ENCODE data around the gene ZMYND8. TPM values are rescaled to one million over a fixed set of nuclear protein-coding genes. Genes with fewer than 3 reads are reported as not detected.
"Not testable (repeated sequence)": the region's sequence is repeated elsewhere in the genome, so short reads cannot be mapped to it uniquely, and the experiment has no call there.

Gene ZMYND8
- total RNA-seq, 2 donors from 2014 or later = 22.0 to 35.3 TPM

DNA sequence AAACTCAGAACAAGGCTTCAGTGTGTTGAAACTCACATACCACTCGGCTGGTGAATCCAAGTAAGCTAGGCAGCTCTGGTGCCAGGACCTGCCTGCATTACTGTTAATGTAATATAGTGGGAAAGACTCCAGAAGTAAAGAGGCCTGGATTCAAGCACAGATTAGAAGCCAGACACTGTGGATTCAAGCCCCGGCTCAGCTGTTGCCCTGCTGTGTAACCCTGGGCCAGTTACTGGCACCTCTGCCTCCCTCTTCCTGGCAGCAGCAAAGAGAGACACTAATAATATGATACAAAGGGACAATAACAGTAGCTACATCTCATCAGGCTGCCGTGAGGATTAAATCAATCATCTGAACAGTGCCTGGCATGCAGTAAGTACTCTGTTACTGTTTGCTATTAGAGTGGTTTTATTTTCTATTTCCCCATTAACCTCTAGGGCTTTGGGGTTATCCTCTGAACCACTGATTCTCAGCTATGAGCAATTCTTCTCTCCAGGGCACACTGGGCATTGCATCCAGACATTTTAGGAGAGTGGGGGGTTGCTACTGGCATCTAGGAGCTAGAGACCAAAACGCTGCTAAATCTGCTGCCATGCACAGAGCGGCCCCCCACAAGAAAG is 92.9 kb downstream of the ZMYND8 start:
- DNase-seq (ENCODE audit: low spot score) = no peak
- H3K4me1 ChIP-seq = peaks cover 0 to 26% of the 10 kb centered on the region in 2 donors
- H3K27ac ChIP-seq = peak overlapping the region in 1 of 2 donors; percentile 30
- no peaks in the 10 kb centered on the region for H3K27me3 ChIP-seq
- no peak overlapping the region for H3K4me3 ChIP-seq
- H3K36me3 ChIP-seq = peaks cover 37% of the 10 kb centered on the region
- no peaks in the 10 kb centered on the region for H3K9me3 ChIP-seq
- TF ChIP-seq, protein P1, sequence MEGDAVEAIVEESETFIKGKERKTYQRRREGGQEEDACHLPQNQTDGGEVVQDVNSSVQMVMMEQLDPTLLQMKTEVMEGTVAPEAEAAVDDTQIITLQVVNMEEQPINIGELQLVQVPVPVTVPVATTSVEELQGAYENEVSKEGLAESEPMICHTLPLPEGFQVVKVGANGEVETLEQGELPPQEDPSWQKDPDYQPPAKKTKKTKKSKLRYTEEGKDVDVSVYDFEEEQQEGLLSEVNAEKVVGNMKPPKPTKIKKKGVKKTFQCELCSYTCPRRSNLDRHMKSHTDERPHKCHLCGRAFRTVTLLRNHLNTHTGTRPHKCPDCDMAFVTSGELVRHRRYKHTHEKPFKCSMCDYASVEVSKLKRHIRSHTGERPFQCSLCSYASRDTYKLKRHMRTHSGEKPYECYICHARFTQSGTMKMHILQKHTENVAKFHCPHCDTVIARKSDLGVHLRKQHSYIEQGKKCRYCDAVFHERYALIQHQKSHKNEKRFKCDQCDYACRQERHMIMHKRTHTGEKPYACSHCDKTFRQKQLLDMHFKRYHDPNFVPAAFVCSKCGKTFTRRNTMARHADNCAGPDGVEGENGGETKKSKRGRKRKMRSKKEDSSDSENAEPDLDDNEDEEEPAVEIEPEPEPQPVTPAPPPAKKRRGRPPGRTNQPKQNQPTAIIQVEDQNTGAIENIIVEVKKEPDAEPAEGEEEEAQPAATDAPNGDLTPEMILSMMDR (IDR thresholded peaks at IDR 0.05) = no peak

GRCh38 chr20:47263080-47263464 is 93.4 kb downstream of the ZMYND8 start:
- Histone ChIP-seq H3K27me3 (no peaks in the 10 kb centered on the region), H3K36me3 (peaks cover 33% of the 10 kb centered on the region), H3K4me3 (no peak overlapping the region), H3K27ac (peak overlapping the region in 1 of 2 donors; percentile 30), H3K4me1 (peaks cover 0 to 31% of the 10 kb centered on the region in 2 donors), H3K9me3 (no peaks in the 10 kb centered on the region)
- DNase-seq (ENCODE audit: low spot score) = no peak
- TF ChIP-seq, protein P1 (IDR thresholded peaks at IDR 0.05) = no peak

DNA sequence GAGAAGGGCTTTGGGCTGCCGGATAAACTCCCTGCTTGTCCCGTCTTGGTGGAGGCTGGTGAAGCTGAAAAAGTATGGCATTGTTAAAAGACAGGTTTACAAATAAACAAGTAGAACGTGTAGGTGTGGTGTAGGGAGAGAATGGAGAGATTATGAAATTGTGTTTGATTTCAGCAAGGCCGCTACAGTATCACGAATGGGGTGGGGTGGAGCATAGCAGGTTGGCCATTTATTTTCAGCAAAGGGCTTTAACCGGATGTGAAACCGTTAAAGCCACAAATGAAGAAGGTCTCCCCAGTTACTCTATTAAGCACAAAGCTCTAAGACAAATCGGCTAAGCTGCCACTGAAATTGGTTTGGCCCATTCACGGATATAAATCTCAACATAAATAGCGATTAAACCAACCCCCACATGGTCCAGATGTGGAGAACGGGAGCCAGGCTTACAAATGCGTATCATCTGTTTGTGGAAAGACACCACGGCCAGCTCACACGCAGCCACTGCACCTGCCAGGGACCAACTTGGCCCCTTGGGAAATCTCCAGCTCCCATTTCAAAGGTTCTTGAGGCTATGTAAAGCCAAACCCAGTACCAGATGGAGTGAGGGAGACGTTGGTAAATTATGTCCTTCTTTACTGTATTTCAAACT is 94.0 kb downstream of the ZMYND8 start:
- Histone ChIP-seq H3K36me3 (peaks cover 28% of the 10 kb centered on the region), H3K27ac (peak overlapping the region in 1 of 2 donors; percentile 30), H3K4me3 (no peak overlapping the region), H3K9me3 (no peaks in the 10 kb centered on the region), H3K4me1 (peaks cover 0 to 37% of the 10 kb centered on the region in 2 donors), H3K27me3 (no peaks in the 10 kb centered on the region)
- TF ChIP-seq, protein P1 (IDR thresholded peaks at IDR 0.05) = no peak
- no peak for DNase-seq (ENCODE audit: low spot score)

- no peak for DNase-seq (ENCODE audit: low spot score)
- no peaks in the 10 kb centered on the region for H3K27me3 ChIP-seq
- peaks cover 0 to 40% of the 10 kb centered on the region in 2 donors for H3K4me1 ChIP-seq
- no peaks in the 10 kb centered on the region for H3K9me3 ChIP-seq
- TF ChIP-seq, protein P1 (IDR thresholded peaks at IDR 0.05) = no peak
- peaks cover 27% of the 10 kb centered on the region for H3K36me3 ChIP-seq
- no peak overlapping the region for H3K27ac ChIP-seq
- no peak overlapping the region for H3K4me3 ChIP-seq
These were observed 94.5 kb downstream of the ZMYND8 start for GRCh38 chr20:47262008-47262364.

DNA sequence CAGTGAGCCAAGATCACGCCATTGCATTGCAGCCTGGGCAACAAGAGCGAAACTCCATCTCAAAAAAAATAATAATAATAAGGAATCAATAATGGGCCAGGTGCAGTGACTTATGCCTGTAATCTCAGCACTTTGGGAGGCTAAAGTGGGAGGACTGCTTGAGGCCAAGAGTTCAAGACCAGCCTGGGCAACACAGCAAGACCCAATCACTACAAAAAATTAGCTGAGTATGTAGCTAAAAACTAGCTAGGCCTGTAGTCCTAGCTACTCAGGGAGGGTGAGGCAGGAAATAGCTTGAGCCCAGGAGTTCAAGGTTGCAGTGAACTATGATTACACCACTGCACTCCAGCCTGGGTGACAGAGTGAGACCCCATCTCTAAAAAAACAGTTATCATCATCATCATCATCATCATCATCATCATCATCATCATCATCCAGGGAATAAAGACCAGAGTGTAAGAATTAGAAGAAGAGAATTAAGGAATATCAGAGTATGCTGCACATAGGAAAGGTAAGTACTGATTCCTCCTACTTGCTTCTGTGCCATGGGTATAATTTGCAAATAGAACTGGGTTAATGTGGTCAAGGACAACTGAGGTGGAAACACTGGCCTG is 95.2 kb downstream of the ZMYND8 start:
- not testable (repeated sequence) for H3K27me3 ChIP-seq; DNase-seq (ENCODE audit: low spot score); H3K9me3 ChIP-seq; H3K27ac ChIP-seq; H3K4me3 ChIP-seq
- Histone ChIP-seq H3K36me3 (peaks cover 27% of the 10 kb centered on the region), H3K4me1 (peaks cover 0 to 40% of the 10 kb centered on the region in 2 donors)

GRCh38 chr20:47260540-47261126 is 95.9 kb downstream of the ZMYND8 start:
- Histone ChIP-seq H3K4me1 (peaks cover 0 to 40% of the 10 kb centered on the region in 2 donors), H3K36me3 (peaks cover 27% of the 10 kb centered on the region)
- not testable (repeated sequence) for H3K9me3 ChIP-seq; H3K4me3 ChIP-seq; H3K27ac ChIP-seq; H3K27me3 ChIP-seq; DNase-seq (ENCODE audit: low spot score)

All from right atrium auricular region (tissue), 2 donors.